Measurements from ENCODE around the gene ACOXL.

Gene ACOXL

DNA sequence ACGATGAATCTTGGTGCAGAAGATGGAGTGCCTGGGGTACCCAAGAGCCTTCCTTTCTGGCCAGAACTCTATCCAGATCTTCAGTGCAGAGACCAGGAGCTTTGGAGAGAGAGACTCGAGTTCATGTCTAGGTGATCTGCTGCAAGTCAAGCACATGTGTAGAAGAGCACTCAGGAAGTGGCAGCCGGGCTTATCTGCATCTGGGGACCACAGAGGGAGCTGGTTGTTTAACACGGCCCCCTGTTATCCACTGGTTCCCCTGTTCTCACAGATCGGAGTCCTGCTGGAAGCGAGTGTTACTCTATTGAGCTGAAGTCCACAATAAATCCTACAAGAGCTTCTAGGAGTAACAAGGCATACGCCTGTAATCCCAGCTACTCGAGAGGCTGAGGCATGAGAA, 128.3 kb downstream of the ACOXL start:
- no peak for DNase-seq

GRCh38 chr2:110861616-110862260, 129.4 kb downstream of the ACOXL start:
- no peak for DNase-seq

GRCh38 chr2:110863726-110864125, 131.4 kb downstream of the ACOXL start:
- no peak for DNase-seq

- DNase-seq: no peak
These were observed 131.8 kb downstream of the ACOXL start for GRCh38 chr2:110864176-110864575.

GRCh38 chr2:110864731-110865130, 132.4 kb downstream of the ACOXL start:
- no peak for DNase-seq

- DNase-seq: no peak
These were observed 132.8 kb downstream of the ACOXL start for GRCh38 chr2:110865188-110865587.

- DNase-seq: no peak
These were observed 133.7 kb downstream of the ACOXL start for GRCh38 chr2:110866045-110866444.

DNA sequence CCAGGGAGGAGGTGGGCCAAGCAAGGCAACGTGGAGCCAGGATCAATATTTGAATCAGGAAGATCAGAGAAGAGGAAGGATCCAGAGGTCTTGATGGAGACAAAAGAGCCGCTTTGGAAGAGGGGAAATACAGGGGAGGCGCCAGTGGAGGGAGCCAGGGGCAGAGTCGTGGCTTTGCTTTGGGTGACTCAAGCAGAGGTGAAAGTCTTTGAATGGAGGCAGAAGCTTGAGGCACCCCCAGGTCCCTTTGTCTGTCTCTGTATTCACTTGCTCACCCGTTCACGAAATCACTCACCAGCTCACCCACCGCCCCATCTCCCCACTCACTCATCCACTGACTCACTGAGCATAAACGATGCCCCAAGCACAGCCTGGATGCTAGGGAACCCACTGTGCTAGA, 134.1 kb downstream of the ACOXL start:
- no peak for DNase-seq

DNA sequence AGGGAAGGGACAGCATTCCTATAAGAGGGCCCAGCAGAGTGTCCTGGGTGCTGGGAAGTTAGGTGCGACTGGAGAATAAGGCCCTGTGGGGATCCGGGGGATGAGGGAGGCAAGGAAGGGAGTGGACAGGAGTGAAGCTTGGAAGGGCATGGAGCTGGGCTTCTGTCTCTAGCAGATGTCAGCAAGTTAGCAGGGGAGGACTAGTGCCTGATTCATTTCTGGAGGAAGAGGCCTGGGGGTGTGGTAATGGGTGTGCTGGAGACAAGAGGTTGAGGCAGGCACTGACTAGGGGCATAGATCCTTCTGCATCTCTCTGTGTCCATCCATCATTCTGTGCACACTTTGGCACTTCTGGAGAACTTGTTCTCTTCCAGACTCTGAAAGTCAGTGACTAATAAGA, 134.7 kb downstream of the ACOXL start:
- DNase-seq: no peak

DNA sequence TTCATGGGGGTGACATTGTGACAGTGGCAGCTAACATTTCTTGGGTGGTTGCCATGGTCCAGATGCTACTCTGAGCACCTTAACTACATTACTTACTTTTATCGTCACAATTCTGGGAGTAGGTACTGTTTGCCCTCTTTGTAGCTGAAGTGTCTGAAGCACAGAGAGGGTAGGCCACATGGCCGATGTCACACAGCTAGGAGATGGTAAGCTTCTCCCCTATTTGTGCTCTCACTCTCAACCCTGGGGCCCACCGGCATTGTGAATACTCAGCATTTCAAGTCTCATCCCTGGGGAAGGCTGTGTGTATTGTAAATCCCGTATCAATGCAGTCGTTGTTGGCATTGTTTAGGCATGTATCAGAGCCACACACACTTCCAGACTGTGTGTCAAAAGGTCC, 136.6 kb downstream of the ACOXL start:
- no peak for DNase-seq

- DNase-seq: no peak
These were observed 137.4 kb downstream of the ACOXL start for GRCh38 chr2:110869472-110870446.

- no peak for DNase-seq
These were observed 138.2 kb downstream of the ACOXL start for GRCh38 chr2:110870545-110870944.

DNA sequence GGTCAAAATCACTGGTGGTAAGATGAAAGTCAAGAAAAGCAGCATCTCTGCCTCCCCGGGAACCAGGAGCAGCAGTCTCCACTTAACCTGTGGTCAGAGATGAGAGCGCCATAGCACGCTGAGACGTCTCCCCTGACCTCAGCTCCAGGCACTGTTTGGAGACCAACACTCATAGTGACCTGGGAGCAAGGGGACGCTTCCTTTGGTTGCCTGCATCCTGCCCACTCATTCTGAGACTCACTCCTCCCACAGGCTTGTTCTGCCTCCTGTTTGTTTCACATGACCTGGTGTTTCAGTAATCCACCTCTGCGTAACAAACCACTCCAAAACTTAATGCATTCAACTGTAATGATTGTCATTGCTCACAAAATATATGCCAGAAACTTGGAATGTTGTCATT, 139.3 kb downstream of the ACOXL start:
- DNase-seq: no peak

DNA sequence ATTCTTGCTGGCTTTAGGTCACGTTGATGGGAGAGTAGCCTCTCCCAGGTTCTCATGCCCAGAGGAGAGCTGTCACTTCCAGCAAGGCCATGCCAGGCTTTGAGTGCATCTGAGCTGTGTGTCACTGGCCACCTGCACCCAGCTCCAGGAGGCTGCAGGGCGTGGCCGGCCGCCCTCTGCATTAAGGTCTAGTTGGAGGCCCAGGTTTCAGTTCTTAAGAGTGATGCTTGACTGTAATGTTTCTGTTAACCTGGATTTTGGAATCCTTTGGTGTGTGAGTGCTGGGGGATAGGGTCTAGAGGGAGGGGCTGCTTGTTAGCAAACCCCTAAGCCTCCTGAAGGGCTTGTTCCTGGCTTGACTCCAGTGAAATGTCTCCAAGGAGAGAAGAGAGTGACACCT, 140.1 kb downstream of the ACOXL start:
- DNase-seq: no peak

- no peak for DNase-seq
These were observed 140.7 kb downstream of the ACOXL start for GRCh38 chr2:110873056-110873502.

GRCh38 chr2:110873597-110874452, 141.5 kb downstream of the ACOXL start:
- DNase-seq: no peak

- DNase-seq: no peak
These were observed 142.3 kb downstream of the ACOXL start for GRCh38 chr2:110874453-110875383.

GRCh38 chr2:110875384-110875725, 143.0 kb downstream of the ACOXL start:
- DNase-seq: no peak

DNA sequence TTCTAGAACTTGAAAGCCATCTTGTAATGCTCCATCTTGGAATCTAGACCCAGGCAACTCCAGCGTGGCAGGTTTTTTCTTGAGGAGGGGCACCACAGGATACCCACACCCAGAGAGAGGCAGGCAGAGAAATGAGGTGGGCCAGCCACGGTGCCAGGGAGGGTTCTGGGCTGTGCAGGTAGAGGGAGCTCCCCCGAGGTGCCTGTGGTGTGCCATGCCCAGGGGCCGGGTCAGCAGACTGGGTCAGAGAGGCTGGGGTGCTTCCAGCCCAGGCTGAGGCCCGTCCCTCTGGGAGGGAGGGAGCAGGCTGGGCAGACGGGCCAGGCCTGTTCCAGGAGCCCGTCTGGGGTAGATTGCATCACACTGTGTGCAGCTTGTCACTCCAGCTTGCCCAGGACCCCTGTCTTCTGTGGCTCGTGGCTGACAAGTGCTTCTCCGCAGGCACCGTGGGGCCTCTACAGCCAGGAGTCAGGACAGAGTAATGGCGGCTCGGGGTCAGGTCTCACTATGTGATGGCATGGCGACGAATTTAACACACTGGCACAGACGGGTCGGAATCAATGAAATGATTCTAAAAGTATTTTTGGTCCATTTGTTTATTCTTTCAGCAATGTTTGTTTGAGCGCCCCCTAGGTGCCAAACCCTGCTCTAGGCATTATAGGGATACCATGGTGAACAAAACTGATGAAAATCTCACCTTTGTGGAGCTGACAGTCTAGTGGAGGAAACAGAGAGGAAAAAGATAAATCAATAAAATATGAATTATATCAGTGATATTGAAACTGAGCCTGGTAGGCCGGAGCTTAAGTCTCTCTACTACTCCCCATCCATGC, 144.0 kb downstream of the ACOXL start:
- no peak for DNase-seq

DNA sequence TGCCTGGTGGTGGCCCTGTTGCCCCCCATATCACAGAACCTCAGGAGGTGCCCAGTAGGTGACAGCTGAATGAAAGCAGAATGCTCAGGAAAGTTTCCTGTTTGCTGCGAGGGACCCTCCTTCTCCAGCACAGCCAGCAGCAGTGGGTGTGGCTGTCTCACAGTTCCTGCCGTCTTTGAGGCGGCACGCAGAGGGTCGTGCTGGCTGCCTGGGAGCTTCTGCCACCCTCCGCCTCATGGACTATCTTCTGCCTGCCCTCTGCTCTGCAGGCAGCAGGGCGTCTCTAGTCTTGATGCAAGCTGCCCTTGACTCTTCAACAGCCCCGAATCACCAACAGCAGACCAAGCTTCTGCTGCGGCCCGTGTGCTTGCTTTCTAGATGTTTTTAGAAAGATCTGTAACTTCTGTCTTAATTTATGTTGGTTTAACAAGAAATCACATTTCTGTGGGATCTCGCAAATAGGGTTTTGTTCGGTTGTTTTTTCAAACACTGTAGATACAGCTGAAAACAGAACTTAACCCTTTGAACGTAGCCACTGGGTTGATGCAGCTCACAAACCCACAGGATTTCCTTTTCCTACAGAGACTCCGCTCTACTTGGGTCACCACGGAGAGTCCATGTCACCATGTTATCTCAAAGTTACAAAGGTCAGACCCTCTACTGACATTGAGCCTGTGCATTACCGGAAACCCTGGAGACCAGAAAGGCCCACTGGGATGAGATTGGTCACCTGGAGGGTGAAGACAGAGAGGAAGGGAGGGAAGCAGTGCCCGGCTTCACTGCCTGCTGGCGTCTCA, 144.9 kb downstream of the ACOXL start:
- no peak for DNase-seq

Data from GF-D8 (cell line).